Ovary (tissue), 9 donors: ENCODE data around the gene CCDC97. TPM values are rescaled to one million over a fixed set of nuclear protein-coding genes. Genes with fewer than 3 reads are reported as not detected.

Experiments
- DNase-seq, 5 donors: peaks; one replicate each; pipeline ENCODE4 v3.0.0-alpha.2; 2019 to 2020
- H3K27ac ChIP-seq, 2 donors: fragments of 200-600 bp; one replicate each; pipeline versions ENCODE4 v1.5.1 to v1.8.0; 2019 to 2022
- H3K27me3 ChIP-seq: fragments of 200-600 bp; one replicate; pipeline ENCODE4 v1.8.0; 2022
- H3K36me3 ChIP-seq: fragments of 200-600 bp; sonication (generic); one replicate; pipeline ENCODE4 v1.5.1; 2019
- H3K4me1 ChIP-seq: one replicate; pipeline ENCODE4 v1.8.1; 2013; ENCODE audit warnings: mild to moderate bottlenecking, moderate library complexity; ENCODE audit not compliant: insufficient read depth
- H3K4me3 ChIP-seq: fragments of 200-600 bp; sonication (generic); one replicate; pipeline ENCODE4 v1.5.1; 2017
- H3K9me3 ChIP-seq, 2 donors: fragments of 200-600 bp in 1 of 2; sonication (generic) in 1 of 2; one replicate each; pipeline versions ENCODE4 v1.5.1 to v1.8.1; 2013 to 2019; ENCODE audit warnings: mild to moderate bottlenecking in 1 of 2, moderate library complexity in 1 of 2
- CTCF ChIP-seq, 3 donors: fragments of 450-650 bp in 2 of 3; fragments of 200-600 bp in 1 of 3; IDR thresholded peaks; one replicate each; pipeline versions ENCODE4 v1.5.1 to v1.8.0; 2016 to 2022; ENCODE audit warnings: antibody characterized with exemption in 3 of 3, mild to moderate bottlenecking in 1 of 3
- EP300 ChIP-seq: sonication (generic); formaldehyde crosslinking; IDR thresholded peaks from one replicate; pipeline ENCODE4 v1.6.1; 2017; ENCODE audit warnings: antibody characterized with exemption
- POLR2A ChIP-seq: fragments of 450-650 bp; IDR thresholded peaks from one replicate; pipeline ENCODE4 v1.6.1; 2017; ENCODE audit warnings: antibody characterized with exemption, mild to moderate bottlenecking, moderate library complexity
- WGBS, 3 donors: extraction: QIAGEN DNeasy Blood & Tissue Kit in 1 of 3; methylation state at CpG; one replicate each; pipeline versions ENCODE4 v1.1.5 to v1.1.7; 2013 to 2017; 5-methylcytosine and 5-hydroxymethylcytosine counted together
- intact Hi-C, 4 donors: fragments of 100-400 bp; cut with DNase I; formaldehyde crosslinking; loops; one replicate each; pipeline versions ENCODE4 v1.11.0 to v1.15.1; 2022 to 2023
- polyA plus RNA-seq, 2 donors: library from polyadenylated mRNA; stranded (reverse); fragments of 200-250 nt in 1 of 2; fragments of 350-450 nt in 1 of 2; fragmentation: Illumina TruSeq in 1 of 2; extraction: RNeasy Lipid Tissue Mini Kit (QIAGEN cat#74804) in 1 of 2; gene quantifications; one replicate each; pipeline ENCODE4 v1.2.3, GENCODE V29; 2013 to 2014
- small RNA-seq: library from RNA; depleted of rRNA; stranded (forward); fragments of <200 nt; gene quantifications from one replicate; pipeline ENCODE3, GENCODE V24; 2016
- total RNA-seq, 7 donors: library from RNA; depleted of rRNA in 2 of 7; stranded (reverse); fragments of >200 nt in 2 of 7; fragmentation: NEBNext Ultra II Directional in 3 of 7; extraction: Animal tissue kit (Norgen Biotek cat#: 25700) in 3 of 7; gene quantifications; one replicate each; pipeline versions ENCODE4 v1.1.0 to v1.2.4, GENCODE V29; 2016 to 2023
- donor health status: DM: no; HTN: no; CAD: no; lungs with moderate emphysema.
- donor health status: DM: no; HTN: no; CAD: no.
- donor health status: Bipolar disorder and iron deficiency.
- donor health status: DM: yes; HTN: yes; CAD: no.
- donor health status: DM: no; HTN: no; CAD: no.
- donor health status: DM: yes; HTN: yes; CAD: no.

Gene CCDC97
- total and polyA plus RNA-seq, 9 donors: 12.8 to 46.1 (median 29.5) TPM

GRCh38 chr19:41373993-41374392 is 64.0 kb downstream of the CCDC97 start:
- Histone ChIP-seq H3K4me3 (no peak overlapping the region), H3K4me1 (peaks cover 8% of the 10 kb centered on the region), H3K27me3 (no peaks in the 10 kb centered on the region), H3K36me3 (no peaks in the 10 kb centered on the region), H3K27ac (peak overlapping the region in 1 of 2 donors; percentile 19), H3K9me3 (no peaks in the 10 kb centered on the region)
- no peak for TF ChIP-seq CTCF (IDR thresholded peaks at IDR 0.05)
- TF ChIP-seq EP300: no peak
- TF ChIP-seq POLR2A: no peak
- DNase-seq: peak; percentile 93 to 98 (median 95)
- intact Hi-C loops: no loop called here
- WGBS, 3 donors: 1 to 5% (median 2%) methylated on average over 12 of the region's 12 CpGs

Small RNA genes within 50 kb of the gene (small RNA-seq; reads per million reads assigned to genes)
- not detected for gene RN7SL34P

Other genes starting within 250 kb of the CCDC97 start
- gene CYP2A13, start 221.7 kb upstream of the CCDC97 start, total RNA-seq: not detected
- not detected for gene CYP2A13, start 221.7 kb upstream of the CCDC97 start, polyA plus RNA-seq
- not detected for gene CYP2F1, start 195.7 kb upstream of the CCDC97 start, total RNA-seq
- not detected for gene CYP2F1, start 195.7 kb upstream of the CCDC97 start, polyA plus RNA-seq
- 1 to 10 TPM in 5 of 7 donors, under 1 TPM in 2; 0.33 to 6.9 (median 1.3) TPM for gene CYP2S1, start 117.0 kb upstream of the CCDC97 start, total RNA-seq
- gene CYP2S1, start 117.0 kb upstream of the CCDC97 start, polyA plus RNA-seq: under 1 TPM; 0.15 to 0.40 TPM
- 10 to 100 TPM; 24.0 to 67.7 (median 36.1) TPM for gene AXL, start 90.9 kb upstream of the CCDC97 start, total RNA-seq
- 10 to 100 TPM; 18.1 to 34.7 TPM for gene AXL, start 90.9 kb upstream of the CCDC97 start, polyA plus RNA-seq
- 100 to 1,000 TPM; 102 to 259 (median 223) TPM for gene HNRNPUL1, start 45.8 kb upstream of the CCDC97 start, total RNA-seq
- 100 to 1,000 TPM; 144 to 211 TPM for gene HNRNPUL1, start 45.8 kb upstream of the CCDC97 start, polyA plus RNA-seq
- gene TGFB1, start 43.8 kb downstream of the CCDC97 start, total RNA-seq: 10 to 100 TPM in 6 of 7 donors, 1 to 10 TPM in 1; 9.1 to 31.8 (median 22.1) TPM
- gene TGFB1, start 43.8 kb downstream of the CCDC97 start, polyA plus RNA-seq: 10 to 100 TPM; 14.2 to 18.1 TPM
- gene B9D2, start 54.0 kb downstream of the CCDC97 start, total RNA-seq: 1 to 10 TPM; 2.6 to 6.5 (median 4.7) TPM
- gene B9D2, start 54.0 kb downstream of the CCDC97 start, polyA plus RNA-seq: 1 to 10 TPM in 1 of 2 donors, under 1 TPM in 1; 0.83 to 7.2 TPM
- 10 to 100 TPM in 3 of 7 donors, 1 to 10 TPM in 4; 6.5 to 22.3 (median 9.9) TPM for gene TMEM91, start 66.4 kb downstream of the CCDC97 start, total RNA-seq
- gene TMEM91, start 66.4 kb downstream of the CCDC97 start, polyA plus RNA-seq: 10 to 100 TPM in 1 of 2 donors, 1 to 10 TPM in 1; 6.2 to 16.1 TPM
- 10 to 100 TPM in 4 of 7 donors, 1 to 10 TPM in 3; 6.6 to 25.0 (median 13.8) TPM for gene EXOSC5, start 87.2 kb downstream of the CCDC97 start, total RNA-seq
- gene EXOSC5, start 87.2 kb downstream of the CCDC97 start, polyA plus RNA-seq: 10 to 100 TPM in 1 of 2 donors, 1 to 10 TPM in 1; 1.5 to 24.6 TPM
- gene BCKDHA, start 87.6 kb downstream of the CCDC97 start, total RNA-seq: 10 to 100 TPM; 14.3 to 31.6 (median 19.0) TPM
- gene BCKDHA, start 87.6 kb downstream of the CCDC97 start, polyA plus RNA-seq: 10 to 100 TPM in 1 of 2 donors, 1 to 10 TPM in 1; 3.8 to 43.8 TPM
- 1 to 10 TPM in 4 of 7 donors, under 1 TPM in 3; 0.51 to 2.2 (median 1.2) TPM for gene B3GNT8, start 117.2 kb downstream of the CCDC97 start, total RNA-seq
- gene B3GNT8, start 117.2 kb downstream of the CCDC97 start, polyA plus RNA-seq: 1 to 10 TPM in 1 of 2 donors, not detected in 1; 1.1 TPM
- 10 to 100 TPM; 23.1 to 35.9 (median 33.1) TPM for gene DMAC2, start 129.7 kb downstream of the CCDC97 start, total RNA-seq
- 10 to 100 TPM; 31.0 TPM for gene DMAC2, start 129.7 kb downstream of the CCDC97 start, polyA plus RNA-seq
- gene ERICH4, start 133.0 kb downstream of the CCDC97 start, total RNA-seq: not detected
- not detected for gene ERICH4, start 133.0 kb downstream of the CCDC97 start, polyA plus RNA-seq